HEK293 (cell line): ENCODE data around the gene SHE.
A peak's percentile ranks its signal among the peaks of the same experiment; 100 is the strongest.

Source experiments
- GLIS1 ChIP-seq: fragments of 450-650 bp; formaldehyde crosslinking; IDR thresholded peaks from 2 replicates; pipeline ENCODE4 v1.5.1; 2016; ENCODE audit warnings: missing biosample characterization, missing genetic modification characterization
- KLF16 ChIP-seq: fragments of 450-650 bp; formaldehyde crosslinking; IDR thresholded peaks from 2 replicates; pipeline ENCODE4 v1.5.1; 2017; ENCODE audit warnings: missing biosample characterization, missing genetic modification characterization
- MZF1 ChIP-seq: fragments of 450-650 bp; formaldehyde crosslinking; IDR thresholded peaks from 2 replicates; pipeline ENCODE4 v1.5.1; 2017; ENCODE audit warnings: missing biosample characterization, missing genetic modification characterization, borderline replicate concordance
- OVOL3 ChIP-seq: fragments of 450-650 bp; formaldehyde crosslinking; IDR thresholded peaks from 2 replicates; pipeline ENCODE4 v1.5.1; 2016; ENCODE audit warnings: missing biosample characterization, missing genetic modification characterization
- SCRT1 ChIP-seq: fragments of 450-650 bp; formaldehyde crosslinking; IDR thresholded peaks from 2 replicates; pipeline ENCODE4 v1.5.1; 2016; ENCODE audit warnings: missing biosample characterization, missing genetic modification characterization, borderline replicate concordance
- YY2 ChIP-seq: fragments of 450-650 bp; formaldehyde crosslinking; IDR thresholded peaks from 2 replicates; pipeline ENCODE4 v1.5.1; 2016; ENCODE audit warnings: missing biosample characterization, missing genetic modification characterization
- ZBTB1 ChIP-seq: fragments of 450-650 bp; formaldehyde crosslinking; IDR thresholded peaks from 2 replicates; pipeline ENCODE4 v1.5.1; 2016; ENCODE audit warnings: missing biosample characterization, missing genetic modification characterization
- ZNF114 ChIP-seq: fragments of 450-650 bp; formaldehyde crosslinking; IDR thresholded peaks from 2 replicates; pipeline ENCODE4 v1.5.0; 2017; ENCODE audit warnings: missing biosample characterization, missing genetic modification characterization
- ZNF16 ChIP-seq: fragments of 450-650 bp; formaldehyde crosslinking; IDR thresholded peaks from 2 replicates; pipeline ENCODE4 v1.5.1; 2016; ENCODE audit warnings: low read depth, missing biosample characterization, missing genetic modification characterization
- ZNF175 ChIP-seq: fragments of 450-650 bp; formaldehyde crosslinking; IDR thresholded peaks from 2 replicates; pipeline ENCODE4 v1.5.1; 2016; ENCODE audit warnings: missing biosample characterization, missing genetic modification characterization
- ZNF202 ChIP-seq: fragments of 450-650 bp; formaldehyde crosslinking; IDR thresholded peaks from 2 replicates; pipeline ENCODE4 v1.5.1; 2016; ENCODE audit warnings: missing biosample characterization, missing genetic modification characterization, borderline replicate concordance
- ZNF266 ChIP-seq: fragments of 450-650 bp; formaldehyde crosslinking; IDR thresholded peaks from 2 replicates; pipeline ENCODE4 v1.5.1; 2016; ENCODE audit warnings: missing biosample characterization, missing genetic modification characterization, low read depth
- ZNF274 ChIP-seq, 2 experiments: fragments of 200-500 bp in 1 of 2; fragments of 450-650 bp in 1 of 2; sonication (Bioruptor generic) in 1 of 2; formaldehyde crosslinking in 1 of 2; IDR thresholded peaks; 2 replicates each; pipeline versions ENCODE4 v1.5.1 to v1.6.1; 2014 to 2016; ENCODE audit warnings: borderline replicate concordance in 1 of 2, inconsistent platforms in 1 of 2, low read length in 1 of 2, missing biosample characterization in 1 of 2, missing genetic modification characterization in 1 of 2
- ZNF302 ChIP-seq: fragments of 450-650 bp; formaldehyde crosslinking; IDR thresholded peaks from 2 replicates; pipeline ENCODE4 v1.5.1; 2016; ENCODE audit warnings: missing biosample characterization, missing genetic modification characterization, low read depth
- ZNF366 ChIP-seq: fragments of 450-650 bp; formaldehyde crosslinking; conservative IDR thresholded peaks from 2 replicates; pipeline ENCODE4 v1.5.1; 2016; ENCODE audit warnings: missing biosample characterization, missing genetic modification characterization
- ZNF544 ChIP-seq: fragments of 450-650 bp; formaldehyde crosslinking; IDR thresholded peaks from 2 replicates; pipeline ENCODE4 v1.5.0; 2017; ENCODE audit warnings: missing biosample characterization, missing genetic modification characterization
- ZNF561 ChIP-seq: fragments of 450-650 bp; IDR thresholded peaks from 2 replicates; pipeline ENCODE4 v1.5.1; 2018; ENCODE audit warnings: missing biosample characterization, missing genetic modification characterization, borderline replicate concordance
- ZNF629 ChIP-seq: fragments of 450-650 bp; formaldehyde crosslinking; IDR thresholded peaks from 2 replicates; pipeline ENCODE4 v1.5.1; 2017; ENCODE audit warnings: missing biosample characterization, missing genetic modification characterization
- ZNF654 ChIP-seq: fragments of 450-650 bp; formaldehyde crosslinking; IDR thresholded peaks from 2 replicates; pipeline ENCODE4 v1.5.1; 2016; ENCODE audit warnings: low read depth, missing biosample characterization, missing genetic modification characterization
- ZNF768 ChIP-seq: fragments of 450-650 bp; formaldehyde crosslinking; IDR thresholded peaks from 2 replicates; pipeline ENCODE4 v1.5.1; 2018; ENCODE audit warnings: missing biosample characterization, mild to moderate bottlenecking, missing genetic modification characterization
- ZNF777 ChIP-seq: fragments of 450-650 bp; formaldehyde crosslinking; IDR thresholded peaks from 2 replicates; pipeline ENCODE4 v1.5.1; 2017; ENCODE audit warnings: missing biosample characterization, missing genetic modification characterization, borderline replicate concordance
- ZNF792 ChIP-seq: fragments of 450-650 bp; formaldehyde crosslinking; IDR thresholded peaks from 2 replicates; pipeline ENCODE4 v1.5.1; 2016; ENCODE audit warnings: missing biosample characterization, missing genetic modification characterization
- TF ChIP-seq, protein P1 (sequence below): fragments of 450-650 bp; formaldehyde crosslinking; IDR thresholded peaks from 2 replicates; pipeline ENCODE4 v1.5.1; 2016; ENCODE audit warnings: missing biosample characterization, missing genetic modification characterization
- TF ChIP-seq, protein P2 (sequence below): fragments of 450-650 bp; formaldehyde crosslinking; IDR thresholded peaks from 2 replicates; pipeline ENCODE4 v1.5.1; 2016; ENCODE audit warnings: missing biosample characterization, missing genetic modification characterization
- TF ChIP-seq, protein P3 (sequence below): fragments of 450-650 bp; formaldehyde crosslinking; IDR thresholded peaks from 2 replicates; pipeline ENCODE4 v1.5.1; 2016; ENCODE audit warnings: missing biosample characterization, missing genetic modification characterization
- TF ChIP-seq, protein P4 (sequence below): fragments of 450-650 bp; formaldehyde crosslinking; IDR thresholded peaks from 2 replicates; pipeline ENCODE4 v1.5.1; 2016; ENCODE audit warnings: missing biosample characterization, missing genetic modification characterization
- TF ChIP-seq, protein P5 (sequence below): fragments of 450-650 bp; formaldehyde crosslinking; IDR thresholded peaks from 2 replicates; pipeline ENCODE4 v1.5.1; 2017; ENCODE audit warnings: missing biosample characterization, missing genetic modification characterization
- TF ChIP-seq, protein P6 (sequence below): fragments of 450-650 bp; formaldehyde crosslinking; IDR thresholded peaks from 2 replicates; pipeline ENCODE4 v1.5.1; 2016; ENCODE audit warnings: missing biosample characterization, missing genetic modification characterization
- TF ChIP-seq, protein P7 (sequence below): fragments of 450-650 bp; formaldehyde crosslinking; IDR thresholded peaks from 2 replicates; pipeline ENCODE4 v1.5.1; 2017; ENCODE audit warnings: missing biosample characterization, missing genetic modification characterization

Gene SHE

DNA sequence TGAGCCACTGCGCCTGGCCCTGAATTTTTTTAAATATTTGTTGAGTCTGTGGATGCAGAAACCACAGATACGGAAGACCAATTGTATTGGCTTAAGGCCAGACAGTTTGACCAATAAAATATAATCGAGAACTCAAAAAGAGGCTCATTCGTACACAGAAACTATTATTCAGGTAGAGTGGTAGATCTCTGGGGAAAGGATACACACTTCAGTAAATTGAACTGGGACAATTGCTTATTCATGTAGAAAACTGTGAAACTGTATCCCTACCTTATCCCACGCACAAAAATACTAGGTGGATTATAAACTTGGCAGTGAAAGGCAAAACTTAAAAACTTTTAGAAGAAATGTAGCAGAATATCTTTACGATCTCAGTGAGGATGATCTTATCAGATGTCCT, 25.0 kb upstream of the SHE start (continued):
- TF ChIP-seq, protein P1, sequence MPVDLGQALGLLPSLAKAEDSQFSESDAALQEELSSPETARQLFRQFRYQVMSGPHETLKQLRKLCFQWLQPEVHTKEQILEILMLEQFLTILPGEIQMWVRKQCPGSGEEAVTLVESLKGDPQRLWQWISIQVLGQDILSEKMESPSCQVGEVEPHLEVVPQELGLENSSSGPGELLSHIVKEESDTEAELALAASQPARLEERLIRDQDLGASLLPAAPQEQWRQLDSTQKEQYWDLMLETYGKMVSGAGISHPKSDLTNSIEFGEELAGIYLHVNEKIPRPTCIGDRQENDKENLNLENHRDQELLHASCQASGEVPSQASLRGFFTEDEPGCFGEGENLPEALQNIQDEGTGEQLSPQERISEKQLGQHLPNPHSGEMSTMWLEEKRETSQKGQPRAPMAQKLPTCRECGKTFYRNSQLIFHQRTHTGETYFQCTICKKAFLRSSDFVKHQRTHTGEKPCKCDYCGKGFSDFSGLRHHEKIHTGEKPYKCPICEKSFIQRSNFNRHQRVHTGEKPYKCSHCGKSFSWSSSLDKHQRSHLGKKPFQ (tag by site-specific recombination) = peak; percentile 94
- peak; percentile 77; the same call in 1 of the 2 replicates for TF ChIP-seq MZF1 (tag by site-specific recombination)
- TF ChIP-seq ZNF175 (tag by site-specific recombination) = no peak
- TF ChIP-seq ZNF777 (tag by site-specific recombination) = no peak
- TF ChIP-seq, protein P2, sequence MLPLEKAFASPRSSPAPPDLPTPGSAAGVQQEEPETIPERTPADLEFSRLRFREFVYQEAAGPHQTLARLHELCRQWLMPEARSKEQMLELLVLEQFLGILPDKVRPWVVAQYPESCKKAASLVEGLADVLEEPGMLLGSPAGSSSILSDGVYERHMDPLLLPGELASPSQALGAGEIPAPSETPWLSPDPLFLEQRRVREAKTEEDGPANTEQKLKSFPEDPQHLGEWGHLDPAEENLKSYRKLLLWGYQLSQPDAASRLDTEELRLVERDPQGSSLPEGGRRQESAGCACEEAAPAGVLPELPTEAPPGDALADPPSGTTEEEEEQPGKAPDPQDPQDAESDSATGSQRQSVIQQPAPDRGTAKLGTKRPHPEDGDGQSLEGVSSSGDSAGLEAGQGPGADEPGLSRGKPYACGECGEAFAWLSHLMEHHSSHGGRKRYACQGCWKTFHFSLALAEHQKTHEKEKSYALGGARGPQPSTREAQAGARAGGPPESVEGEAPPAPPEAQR = no peak
- TF ChIP-seq ZNF16 (tag by site-specific recombination) = no peak
- TF ChIP-seq ZNF768 = no peak
- TF ChIP-seq ZNF114 = no peak
- TF ChIP-seq ZNF266 (tag by site-specific recombination) = no peak
- TF ChIP-seq, protein P3, sequence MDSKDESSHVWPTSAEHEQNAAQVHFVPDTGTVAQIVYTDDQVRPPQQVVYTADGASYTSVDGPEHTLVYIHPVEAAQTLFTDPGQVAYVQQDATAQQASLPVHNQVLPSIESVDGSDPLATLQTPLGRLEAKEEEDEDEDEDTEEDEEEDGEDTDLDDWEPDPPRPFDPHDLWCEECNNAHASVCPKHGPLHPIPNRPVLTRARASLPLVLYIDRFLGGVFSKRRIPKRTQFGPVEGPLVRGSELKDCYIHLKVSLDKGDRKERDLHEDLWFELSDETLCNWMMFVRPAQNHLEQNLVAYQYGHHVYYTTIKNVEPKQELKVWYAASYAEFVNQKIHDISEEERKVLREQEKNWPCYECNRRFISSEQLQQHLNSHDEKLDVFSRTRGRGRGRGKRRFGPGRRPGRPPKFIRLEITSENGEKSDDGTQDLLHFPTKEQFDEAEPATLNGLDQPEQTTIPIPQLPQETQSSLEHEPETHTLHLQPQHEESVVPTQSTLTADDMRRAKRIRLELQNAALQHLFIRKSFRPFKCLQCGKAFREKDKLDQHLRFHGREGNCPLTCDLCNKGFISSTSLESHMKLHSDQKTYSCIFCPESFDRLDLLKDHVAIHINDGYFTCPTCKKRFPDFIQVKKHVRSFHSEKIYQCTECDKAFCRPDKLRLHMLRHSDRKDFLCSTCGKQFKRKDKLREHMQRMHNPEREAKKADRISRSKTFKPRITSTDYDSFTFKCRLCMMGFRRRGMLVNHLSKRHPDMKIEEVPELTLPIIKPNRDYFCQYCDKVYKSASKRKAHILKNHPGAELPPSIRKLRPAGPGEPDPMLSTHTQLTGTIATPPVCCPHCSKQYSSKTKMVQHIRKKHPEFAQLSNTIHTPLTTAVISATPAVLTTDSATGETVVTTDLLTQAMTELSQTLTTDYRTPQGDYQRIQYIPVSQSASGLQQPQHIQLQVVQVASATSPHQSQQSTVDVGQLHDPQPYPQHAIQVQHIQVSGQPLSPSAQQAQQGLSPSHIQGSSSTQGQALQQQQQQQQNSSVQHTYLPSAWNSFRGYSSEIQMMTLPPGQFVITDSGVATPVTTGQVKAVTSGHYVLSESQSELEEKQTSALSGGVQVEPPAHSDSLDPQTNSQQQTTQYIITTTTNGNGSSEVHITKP (tag by site-specific recombination) = peak; percentile 49; the same call in 1 of the 2 replicates
- no peak for TF ChIP-seq ZNF544 (tag by site-specific recombination)
- TF ChIP-seq YY2 (tag by site-specific recombination) = no peak
- peak; percentile 51 for TF ChIP-seq ZNF629
- peak; percentile 77; the same call in 1 of the 2 replicates for TF ChIP-seq OVOL3 (tag by site-specific recombination)
- no peak for TF ChIP-seq ZBTB1 (tag by site-specific recombination)
- TF ChIP-seq GLIS1 (tag by site-specific recombination) = 0 out of 2 replicates have a peak, but pooled peaks have one; percentile 27
- TF ChIP-seq ZNF561 (tag by site-specific recombination) = peak; percentile 64; the same call in 1 of the 2 replicates
- TF ChIP-seq, protein P4, sequence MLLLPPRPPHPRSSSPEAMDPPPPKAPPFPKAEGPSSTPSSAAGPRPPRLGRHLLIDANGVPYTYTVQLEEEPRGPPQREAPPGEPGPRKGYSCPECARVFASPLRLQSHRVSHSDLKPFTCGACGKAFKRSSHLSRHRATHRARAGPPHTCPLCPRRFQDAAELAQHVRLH (tag by site-specific recombination) = peak; percentile 69; the same call in 1 of the 2 replicates
- no peak for TF ChIP-seq KLF16 (tag by site-specific recombination)
- no peak for TF ChIP-seq ZNF302
- no peak for TF ChIP-seq ZNF274 (IDR thresholded peaks at IDR 0.05; ENCODE audit: low read length)
- TF ChIP-seq ZNF274 (tag by site-specific recombination; IDR thresholded peaks at IDR 0.05; ENCODE audit: borderline replicate concordance) = no peak
- no peak for TF ChIP-seq ZNF792 (tag by site-specific recombination)
- TF ChIP-seq, protein P5, sequence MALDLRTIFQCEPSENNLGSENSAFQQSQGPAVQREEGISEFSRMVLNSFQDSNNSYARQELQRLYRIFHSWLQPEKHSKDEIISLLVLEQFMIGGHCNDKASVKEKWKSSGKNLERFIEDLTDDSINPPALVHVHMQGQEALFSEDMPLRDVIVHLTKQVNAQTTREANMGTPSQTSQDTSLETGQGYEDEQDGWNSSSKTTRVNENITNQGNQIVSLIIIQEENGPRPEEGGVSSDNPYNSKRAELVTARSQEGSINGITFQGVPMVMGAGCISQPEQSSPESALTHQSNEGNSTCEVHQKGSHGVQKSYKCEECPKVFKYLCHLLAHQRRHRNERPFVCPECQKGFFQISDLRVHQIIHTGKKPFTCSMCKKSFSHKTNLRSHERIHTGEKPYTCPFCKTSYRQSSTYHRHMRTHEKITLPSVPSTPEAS (tag by site-specific recombination) = no peak
- TF ChIP-seq, protein P6, sequence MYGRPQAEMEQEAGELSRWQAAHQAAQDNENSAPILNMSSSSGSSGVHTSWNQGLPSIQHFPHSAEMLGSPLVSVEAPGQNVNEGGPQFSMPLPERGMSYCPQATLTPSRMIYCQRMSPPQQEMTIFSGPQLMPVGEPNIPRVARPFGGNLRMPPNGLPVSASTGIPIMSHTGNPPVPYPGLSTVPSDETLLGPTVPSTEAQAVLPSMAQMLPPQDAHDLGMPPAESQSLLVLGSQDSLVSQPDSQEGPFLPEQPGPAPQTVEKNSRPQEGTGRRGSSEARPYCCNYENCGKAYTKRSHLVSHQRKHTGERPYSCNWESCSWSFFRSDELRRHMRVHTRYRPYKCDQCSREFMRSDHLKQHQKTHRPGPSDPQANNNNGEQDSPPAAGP (tag by site-specific recombination) = no peak
- TF ChIP-seq ZNF654 (tag by site-specific recombination) = no peak
- peak; percentile 42; the same call in 1 of the 2 replicates for TF ChIP-seq SCRT1 (tag by site-specific recombination)
- peak; percentile 57; the same call in 1 of the 2 replicates for TF ChIP-seq ZNF366 (tag by site-specific recombination)
- TF ChIP-seq, protein P7, sequence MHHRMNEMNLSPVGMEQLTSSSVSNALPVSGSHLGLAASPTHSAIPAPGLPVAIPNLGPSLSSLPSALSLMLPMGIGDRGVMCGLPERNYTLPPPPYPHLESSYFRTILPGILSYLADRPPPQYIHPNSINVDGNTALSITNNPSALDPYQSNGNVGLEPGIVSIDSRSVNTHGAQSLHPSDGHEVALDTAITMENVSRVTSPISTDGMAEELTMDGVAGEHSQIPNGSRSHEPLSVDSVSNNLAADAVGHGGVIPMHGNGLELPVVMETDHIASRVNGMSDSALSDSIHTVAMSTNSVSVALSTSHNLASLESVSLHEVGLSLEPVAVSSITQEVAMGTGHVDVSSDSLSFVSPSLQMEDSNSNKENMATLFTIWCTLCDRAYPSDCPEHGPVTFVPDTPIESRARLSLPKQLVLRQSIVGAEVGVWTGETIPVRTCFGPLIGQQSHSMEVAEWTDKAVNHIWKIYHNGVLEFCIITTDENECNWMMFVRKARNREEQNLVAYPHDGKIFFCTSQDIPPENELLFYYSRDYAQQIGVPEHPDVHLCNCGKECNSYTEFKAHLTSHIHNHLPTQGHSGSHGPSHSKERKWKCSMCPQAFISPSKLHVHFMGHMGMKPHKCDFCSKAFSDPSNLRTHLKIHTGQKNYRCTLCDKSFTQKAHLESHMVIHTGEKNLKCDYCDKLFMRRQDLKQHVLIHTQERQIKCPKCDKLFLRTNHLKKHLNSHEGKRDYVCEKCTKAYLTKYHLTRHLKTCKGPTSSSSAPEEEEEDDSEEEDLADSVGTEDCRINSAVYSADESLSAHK (tag by site-specific recombination) = peak; percentile 97
- no peak for TF ChIP-seq ZNF202 (tag by site-specific recombination)
